ENCODE data around the gene NDEL1.

DNA sequence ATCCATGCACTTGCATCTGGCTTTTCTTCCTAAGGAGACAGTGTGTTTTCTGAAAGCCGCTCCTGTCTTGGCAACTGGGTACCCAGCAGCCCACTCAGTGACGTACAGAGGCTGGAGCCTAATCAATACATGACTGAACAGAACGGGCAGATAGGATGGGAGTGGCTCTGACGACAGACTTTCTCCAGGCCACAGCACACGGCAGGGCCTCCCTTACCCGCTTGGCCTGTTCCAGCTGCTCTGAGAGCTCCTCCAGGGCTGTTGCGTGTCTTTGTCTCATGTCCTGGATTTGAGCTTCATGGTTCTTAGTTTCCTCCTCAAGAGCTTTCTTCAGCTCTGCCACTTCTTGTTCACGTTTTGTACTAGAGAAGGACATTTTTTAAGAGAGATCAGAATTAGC lies 64.9 kb downstream of the NDEL1 start:
- TF ChIP-seq CEBPB (IDR thresholded peaks at IDR 0.05; ENCODE audit: low read depth) = no peak
- TF ChIP-seq, protein P1, sequence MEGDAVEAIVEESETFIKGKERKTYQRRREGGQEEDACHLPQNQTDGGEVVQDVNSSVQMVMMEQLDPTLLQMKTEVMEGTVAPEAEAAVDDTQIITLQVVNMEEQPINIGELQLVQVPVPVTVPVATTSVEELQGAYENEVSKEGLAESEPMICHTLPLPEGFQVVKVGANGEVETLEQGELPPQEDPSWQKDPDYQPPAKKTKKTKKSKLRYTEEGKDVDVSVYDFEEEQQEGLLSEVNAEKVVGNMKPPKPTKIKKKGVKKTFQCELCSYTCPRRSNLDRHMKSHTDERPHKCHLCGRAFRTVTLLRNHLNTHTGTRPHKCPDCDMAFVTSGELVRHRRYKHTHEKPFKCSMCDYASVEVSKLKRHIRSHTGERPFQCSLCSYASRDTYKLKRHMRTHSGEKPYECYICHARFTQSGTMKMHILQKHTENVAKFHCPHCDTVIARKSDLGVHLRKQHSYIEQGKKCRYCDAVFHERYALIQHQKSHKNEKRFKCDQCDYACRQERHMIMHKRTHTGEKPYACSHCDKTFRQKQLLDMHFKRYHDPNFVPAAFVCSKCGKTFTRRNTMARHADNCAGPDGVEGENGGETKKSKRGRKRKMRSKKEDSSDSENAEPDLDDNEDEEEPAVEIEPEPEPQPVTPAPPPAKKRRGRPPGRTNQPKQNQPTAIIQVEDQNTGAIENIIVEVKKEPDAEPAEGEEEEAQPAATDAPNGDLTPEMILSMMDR (IDR thresholded peaks at IDR 0.05 in 2 of 3, conservative IDR thresholded peaks at IDR 0.05 in 1 of 3; ENCODE audit: borderline replicate concordance in 1 of 3, insufficient read depth in 1 of 3, low read depth in 2 of 3, low read length in 2 of 3) = no peak
- TF ChIP-seq, protein P2, sequence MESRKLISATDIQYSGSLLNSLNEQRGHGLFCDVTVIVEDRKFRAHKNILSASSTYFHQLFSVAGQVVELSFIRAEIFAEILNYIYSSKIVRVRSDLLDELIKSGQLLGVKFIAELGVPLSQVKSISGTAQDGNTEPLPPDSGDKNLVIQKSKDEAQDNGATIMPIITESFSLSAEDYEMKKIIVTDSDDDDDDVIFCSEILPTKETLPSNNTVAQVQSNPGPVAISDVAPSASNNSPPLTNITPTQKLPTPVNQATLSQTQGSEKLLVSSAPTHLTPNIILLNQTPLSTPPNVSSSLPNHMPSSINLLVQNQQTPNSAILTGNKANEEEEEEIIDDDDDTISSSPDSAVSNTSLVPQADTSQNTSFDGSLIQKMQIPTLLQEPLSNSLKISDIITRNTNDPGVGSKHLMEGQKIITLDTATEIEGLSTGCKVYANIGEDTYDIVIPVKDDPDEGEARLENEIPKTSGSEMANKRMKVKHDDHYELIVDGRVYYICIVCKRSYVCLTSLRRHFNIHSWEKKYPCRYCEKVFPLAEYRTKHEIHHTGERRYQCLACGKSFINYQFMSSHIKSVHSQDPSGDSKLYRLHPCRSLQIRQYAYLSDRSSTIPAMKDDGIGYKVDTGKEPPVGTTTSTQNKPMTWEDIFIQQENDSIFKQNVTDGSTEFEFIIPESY (IDR thresholded peaks at IDR 0.05; ENCODE audit: extremely low read depth, insufficient replicate concordance, low read length) = no peak

All from HCT116 (cell line).